ENCODE results near the gene CD300LD.

The CD300LD gene

DNA sequence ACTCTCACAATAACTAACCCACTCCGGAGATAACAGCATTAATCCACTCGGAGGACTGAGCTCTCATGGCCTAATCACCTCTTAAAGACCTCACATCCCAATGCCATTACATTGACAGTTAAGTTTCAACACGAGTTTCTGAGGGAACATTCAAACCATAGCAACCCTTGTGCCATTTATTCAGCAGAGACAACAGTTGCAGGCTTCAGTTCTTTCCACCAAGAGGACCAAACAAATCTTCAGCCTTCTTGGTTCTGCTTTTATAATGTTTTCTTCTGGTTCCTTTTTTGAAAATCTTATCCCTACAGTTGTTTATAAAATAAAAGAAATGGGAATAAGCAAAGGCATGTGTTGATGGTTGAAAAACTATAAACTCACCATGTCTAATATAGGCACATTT, 33.6 kb upstream of the CD300LD start:
- TF ChIP-seq, protein P1, sequence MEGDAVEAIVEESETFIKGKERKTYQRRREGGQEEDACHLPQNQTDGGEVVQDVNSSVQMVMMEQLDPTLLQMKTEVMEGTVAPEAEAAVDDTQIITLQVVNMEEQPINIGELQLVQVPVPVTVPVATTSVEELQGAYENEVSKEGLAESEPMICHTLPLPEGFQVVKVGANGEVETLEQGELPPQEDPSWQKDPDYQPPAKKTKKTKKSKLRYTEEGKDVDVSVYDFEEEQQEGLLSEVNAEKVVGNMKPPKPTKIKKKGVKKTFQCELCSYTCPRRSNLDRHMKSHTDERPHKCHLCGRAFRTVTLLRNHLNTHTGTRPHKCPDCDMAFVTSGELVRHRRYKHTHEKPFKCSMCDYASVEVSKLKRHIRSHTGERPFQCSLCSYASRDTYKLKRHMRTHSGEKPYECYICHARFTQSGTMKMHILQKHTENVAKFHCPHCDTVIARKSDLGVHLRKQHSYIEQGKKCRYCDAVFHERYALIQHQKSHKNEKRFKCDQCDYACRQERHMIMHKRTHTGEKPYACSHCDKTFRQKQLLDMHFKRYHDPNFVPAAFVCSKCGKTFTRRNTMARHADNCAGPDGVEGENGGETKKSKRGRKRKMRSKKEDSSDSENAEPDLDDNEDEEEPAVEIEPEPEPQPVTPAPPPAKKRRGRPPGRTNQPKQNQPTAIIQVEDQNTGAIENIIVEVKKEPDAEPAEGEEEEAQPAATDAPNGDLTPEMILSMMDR (IDR thresholded peaks at IDR 0.05; ENCODE audit: low read length) = no peak
- TF ChIP-seq EZH2phosphoT487 (IDR thresholded peaks at IDR 0.05; ENCODE audit: low read length) (no peak), EZH2 (optimal IDR thresholded peaks at IDR 0.05; ENCODE audit: low read depth, low read length) (no peak)
- H3K9me3 ChIP-seq (replicated peaks; ENCODE audit: insufficient read depth, low read length) = no peaks in the 10 kb centered on the region
- DNase-seq = no peak
- H3K4me2 ChIP-seq (ENCODE audit: low read depth, low read length) = no peak overlapping the region
- no peaks in the 10 kb centered on the region for H3K36me3 ChIP-seq (replicated peaks; ENCODE audit: insufficient read depth, low read length)
- no peak overlapping the region for H3K4me3 ChIP-seq (ENCODE audit: low read length)
- no peak overlapping the region for H3K9ac ChIP-seq (ENCODE audit: low read length)
- H3K27me3 ChIP-seq (replicated peaks; ENCODE audit: insufficient read depth, low read length) = peaks cover 93% of the 10 kb centered on the region
- no peak overlapping the region for H2AFZ ChIP-seq (ENCODE audit: low read length)
- H3K9me2 ChIP-seq (replicated peaks; ENCODE audit: insufficient read depth, low read length) = no peaks in the 10 kb centered on the region
- no peaks in the 10 kb centered on the region for H3F3A ChIP-seq (ENCODE audit: insufficient read depth, low read length)
- no peaks in the 10 kb centered on the region for H3K4me1 ChIP-seq (ENCODE audit: low read length)
- H3K27ac ChIP-seq (ENCODE audit: low read length) = no peak overlapping the region
- H3K79me2 ChIP-seq (ENCODE audit: low read length) = no peaks in the 10 kb centered on the region
- no peaks in the 10 kb centered on the region for H4K20me1 ChIP-seq (ENCODE audit: insufficient read depth, low read length)

DNA sequence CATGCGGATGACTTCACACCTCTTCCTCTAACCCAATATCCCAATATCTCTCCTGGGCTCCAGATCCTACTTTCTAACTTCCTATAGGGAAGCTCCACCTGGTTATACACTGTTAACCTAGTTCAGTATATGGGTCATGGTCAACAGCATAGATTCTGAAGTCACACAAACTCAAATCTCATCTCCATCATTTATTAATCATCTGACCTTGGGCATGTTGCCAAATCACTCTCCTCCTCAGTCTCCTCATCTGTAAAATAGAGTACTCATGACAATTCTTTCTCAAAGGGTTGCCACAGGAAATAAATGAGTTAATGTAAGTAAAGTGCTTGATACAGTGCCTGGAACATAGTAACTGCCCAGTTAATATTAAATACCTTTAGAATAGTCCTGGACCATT, 32.0 kb upstream of the CD300LD start:
- DNase-seq = no peak
- Histone ChIP-seq H3K4me1 (ENCODE audit: low read length) (no peaks in the 10 kb centered on the region), H3K79me2 (ENCODE audit: low read length) (no peaks in the 10 kb centered on the region), H2AFZ (ENCODE audit: low read length) (no peak overlapping the region), H3K9me2 (replicated peaks; ENCODE audit: insufficient read depth, low read length) (no peaks in the 10 kb centered on the region), H3F3A (ENCODE audit: insufficient read depth, low read length) (no peaks in the 10 kb centered on the region), H4K20me1 (ENCODE audit: insufficient read depth, low read length) (no peaks in the 10 kb centered on the region), H3K36me3 (replicated peaks; ENCODE audit: insufficient read depth, low read length) (no peaks in the 10 kb centered on the region), H3K4me3 (ENCODE audit: low read length) (no peak overlapping the region), H3K9ac (ENCODE audit: low read length) (no peak overlapping the region), H3K27ac (ENCODE audit: low read length) (no peak overlapping the region), H3K4me2 (ENCODE audit: low read depth, low read length) (no peak overlapping the region), H3K27me3 (replicated peaks; ENCODE audit: insufficient read depth, low read length) (peaks cover 94% of the 10 kb centered on the region), H3K9me3 (replicated peaks; ENCODE audit: insufficient read depth, low read length) (no peaks in the 10 kb centered on the region)
- TF ChIP-seq EZH2 (optimal IDR thresholded peaks at IDR 0.05; ENCODE audit: low read depth, low read length) (no peak), EZH2phosphoT487 (IDR thresholded peaks at IDR 0.05; ENCODE audit: low read length) (no peak)
- TF ChIP-seq, protein P1 (IDR thresholded peaks at IDR 0.05; ENCODE audit: low read length) = no peak

DNA sequence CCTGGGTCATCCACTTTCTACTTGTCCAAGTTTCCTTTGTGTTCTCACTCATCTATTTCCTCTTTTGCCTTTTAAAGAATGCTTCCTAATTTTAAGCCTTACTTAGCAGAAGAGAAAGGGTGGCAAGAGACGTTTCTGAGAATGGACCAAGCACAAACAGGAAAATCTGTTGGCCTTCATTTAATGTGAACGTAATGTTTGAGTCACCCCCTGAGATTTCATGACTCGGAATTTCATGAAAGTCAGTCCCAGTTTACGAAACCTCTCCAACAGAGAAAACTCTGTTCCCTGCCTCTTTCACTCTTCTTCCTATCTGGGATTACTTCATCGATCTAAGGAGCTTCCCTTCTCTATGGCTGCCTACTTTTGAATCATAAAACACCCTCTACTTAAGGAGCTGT, 31.6 kb upstream of the CD300LD start, which contains the start of gene CD300E:
CD300E (minus strand) TSS at position 46 of the 401 bp plus-strand sequence. CDS start 117 bp downstream, outside the sequence.
- H3K79me2 ChIP-seq (ENCODE audit: low read length) = no peaks in the 10 kb centered on the region
- no peak within 1 kb of the TSS for H3K27ac ChIP-seq (ENCODE audit: low read length)
- peaks cover 98% of the 10 kb centered on the region for H3K27me3 ChIP-seq (replicated peaks; ENCODE audit: insufficient read depth, low read length)
- H3K4me1 ChIP-seq (ENCODE audit: low read length) = no peaks in the 10 kb centered on the region
- no peaks in the 10 kb centered on the region for H3K36me3 ChIP-seq (replicated peaks; ENCODE audit: insufficient read depth, low read length)
- no peaks in the 10 kb centered on the region for H4K20me1 ChIP-seq (ENCODE audit: insufficient read depth, low read length)
- no peak within 1 kb of the TSS for H3K4me3 ChIP-seq (ENCODE audit: low read length)
- DNase-seq = no peak
- no peak within 1 kb of the TSS for H3K9ac ChIP-seq (ENCODE audit: low read length)
- H3K9me2 ChIP-seq (replicated peaks; ENCODE audit: insufficient read depth, low read length) = no peaks in the 10 kb centered on the region
- H3F3A ChIP-seq (ENCODE audit: insufficient read depth, low read length) = no peaks in the 10 kb centered on the region
- TF ChIP-seq EZH2phosphoT487 (IDR thresholded peaks at IDR 0.05; ENCODE audit: low read length) = no peak
- TF ChIP-seq EZH2 (optimal IDR thresholded peaks at IDR 0.05; ENCODE audit: low read depth, low read length) = no peak
- TF ChIP-seq, protein P1 (IDR thresholded peaks at IDR 0.05; ENCODE audit: low read length) = no peak
- H2AFZ ChIP-seq (ENCODE audit: low read length) = no peak within 1 kb of the TSS
- H3K4me2 ChIP-seq (ENCODE audit: low read depth, low read length) = no peak within 1 kb of the TSS
- no peaks in the 10 kb centered on the region for H3K9me3 ChIP-seq (replicated peaks; ENCODE audit: insufficient read depth, low read length)

Measured in MM.1S (cell line).